ENCODE measurements around the gene BAHCC1.
A peak's percentile ranks its signal among the peaks of the same experiment; 100 is the strongest.

Gene BAHCC1

GRCh38 chr17:81499601-81499970 is 104.3 kb downstream of the BAHCC1 start:
- no peak overlapping the region for H3K4me3 ChIP-seq
- no peak for TF ChIP-seq CTCF (IDR thresholded peaks at IDR 0.05)
- no peak for DNase-seq (ENCODE audit: low spot score)
- no peak overlapping the region for H3K27ac ChIP-seq

- DNase-seq (ENCODE audit: low spot score): no peak
Observed at GRCh38 chr17:81500047-81500446, 104.8 kb downstream of the BAHCC1 start.

GRCh38 chr17:81502471-81503017 is 107.3 kb downstream of the BAHCC1 start:
- Histone ChIP-seq H3K27ac (no peak overlapping the region), H3K4me3 (no peak overlapping the region)
- no peak for DNase-seq (ENCODE audit: low spot score)
- TF ChIP-seq CTCF (IDR thresholded peaks at IDR 0.05): no peak

More at GRCh38 chr17:81500047-81500446, 104.8 kb downstream of the BAHCC1 start:
- no peak for TF ChIP-seq CTCF (IDR thresholded peaks at IDR 0.05)
- Histone ChIP-seq H3K4me3 (no peak overlapping the region), H3K27ac (no peak overlapping the region)

- Histone ChIP-seq H3K27ac (no peak overlapping the region), H3K4me3 (no peak overlapping the region)
- no peak for TF ChIP-seq CTCF (IDR thresholded peaks at IDR 0.05)
- no peak for DNase-seq (ENCODE audit: low spot score)
Observed at GRCh38 chr17:81503619-81504018, 108.4 kb downstream of the BAHCC1 start.

GRCh38 chr17:81508639-81509206 is 113.5 kb downstream of the BAHCC1 start:
- Histone ChIP-seq H3K4me3 (peak overlapping the region; percentile 97), H3K27ac (peak overlapping the region in 1 of 2 donors; percentile 72)
- no peak for TF ChIP-seq CTCF (IDR thresholded peaks at IDR 0.05)
- peak; percentile 68 for DNase-seq (ENCODE audit: low spot score)

- no peak for TF ChIP-seq CTCF (IDR thresholded peaks at IDR 0.05)
- Histone ChIP-seq H3K4me3 (peak overlapping the region; percentile 97), H3K27ac (peak overlapping the region; percentile 52 to 72)
- peak; percentile 66 for DNase-seq (ENCODE audit: low spot score)
Observed at GRCh38 chr17:81509207-81509971, 114.1 kb downstream of the BAHCC1 start.
